WTC11 (cell line): ENCODE data around the gene LRCH4. TPM values are rescaled to one million over a fixed set of nuclear protein-coding genes. Genes with fewer than 3 reads are reported as not detected.

Experiments used
- ATAC-seq: fragments of 200-7000 bp; cut with Tn5 transposase; 2 replicates; pipeline ENCODE4 v1.10.0; 2021; ENCODE audit warnings: mild to moderate bottlenecking, moderate library complexity
- CTCF ChIA-PET: fragments of 300-600 bp; sonication (Branson Sonifier 250); formaldehyde crosslinking; loops from one replicate; lab custom pipeline; 2021; ENCODE audit warnings: antibody characterized with exemption; lab: Charles Lee
- POLR2A ChIA-PET: fragments of 350-600 bp; sonication (Branson Sonifier 250); formaldehyde crosslinking; loops from one replicate; lab custom pipeline; 2021; ENCODE audit warnings: antibody characterized with exemption; lab: Charles Lee
- DNase-seq: peaks from one replicate; pipeline ENCODE4 v3.0.0; 2021; ENCODE audit warnings: low spot score
- H3K27ac Mint-ChIP-seq: 2 replicates; pipeline ENCODE4 v1.8.0; 2021; ENCODE audit warnings: mixed read lengths
- H3K27me3 Mint-ChIP-seq: 2 replicates; pipeline ENCODE4 v1.8.0; 2021; ENCODE audit warnings: low read depth, mild to moderate bottlenecking, moderate library complexity, mixed read lengths
- H3K36me3 Mint-ChIP-seq: 2 replicates; pipeline ENCODE4 v1.8.0; 2021; ENCODE audit warnings: mixed read lengths
- H3K4me1 Mint-ChIP-seq: 2 replicates; pipeline ENCODE4 v1.8.0; 2022; ENCODE audit warnings: mixed read lengths
- H3K4me3 Mint-ChIP-seq: 2 replicates; pipeline ENCODE4 v1.8.0; 2021; ENCODE audit warnings: mild to moderate bottlenecking, moderate library complexity, mixed read lengths
- H3K9me3 Mint-ChIP-seq: 2 replicates; pipeline ENCODE4 v1.8.0; 2021; ENCODE audit warnings: mixed read lengths
- AR ChIP-seq: fragments of 250-450 bp; sonication (Bioruptor Pico); IDR thresholded peaks from 2 replicates; pipeline ENCODE4 v1.9.0; 2021; ENCODE audit warnings: mild to moderate bottlenecking
- CBFB ChIP-seq: sonication (generic); formaldehyde crosslinking; IDR thresholded peaks from 2 replicates; pipeline ENCODE4 v1.8.1; 2022; ENCODE audit warnings: mild to moderate bottlenecking, low read depth, missing genetic modification reagents
- E2F5 ChIP-seq: sonication (generic); formaldehyde crosslinking; IDR thresholded peaks from 2 replicates; pipeline ENCODE4 v1.8.1; 2022; ENCODE audit warnings: mild to moderate bottlenecking, moderate library complexity, missing genetic modification reagents
- EMX1 ChIP-seq: fragments of 250-450 bp; sonication (Bioruptor Pico); IDR thresholded peaks from 2 replicates; pipeline ENCODE4 v1.8.0; 2021; ENCODE audit warnings: mild to moderate bottlenecking
- FOXJ3 ChIP-seq: sonication (generic); formaldehyde crosslinking; IDR thresholded peaks from 2 replicates; pipeline ENCODE4 v1.9.0; 2021; ENCODE audit warnings: missing genetic modification reagents, mild to moderate bottlenecking, borderline replicate concordance
- GTF2I ChIP-seq: fragments of 250-450 bp; sonication (Bioruptor Pico); conservative IDR thresholded peaks from 2 replicates; pipeline ENCODE4 v1.4.0; 2021; ENCODE audit warnings: mild to moderate bottlenecking
- NR2C2 ChIP-seq: sonication (generic); formaldehyde crosslinking; IDR thresholded peaks from 2 replicates; pipeline ENCODE4 v1.8.0; 2022; ENCODE audit warnings: mild to moderate bottlenecking, missing genetic modification reagents
- PREB ChIP-seq: sonication (generic); formaldehyde crosslinking; IDR thresholded peaks from 2 replicates; pipeline ENCODE4 v1.8.1; 2022; ENCODE audit warnings: mild to moderate bottlenecking, missing genetic modification reagents, moderate library complexity, borderline replicate concordance
- RORB ChIP-seq: fragments of 250-450 bp; sonication (Bioruptor Pico); IDR thresholded peaks from 2 replicates; pipeline ENCODE4 v1.9.0; 2021; ENCODE audit warnings: mild to moderate bottlenecking
- SOX15 ChIP-seq: fragments of 250-450 bp; sonication (Bioruptor Pico); IDR thresholded peaks from 2 replicates; pipeline ENCODE4 v1.9.0; 2021; ENCODE audit warnings: mild to moderate bottlenecking
- STAT6 ChIP-seq: sonication (generic); formaldehyde crosslinking; conservative IDR thresholded peaks from 2 replicates; pipeline ENCODE4 v1.8.1; 2023; ENCODE audit warnings: mild to moderate bottlenecking, low read depth, missing genetic modification reagents, moderate library complexity
- ZNF317 ChIP-seq: sonication (generic); formaldehyde crosslinking; IDR thresholded peaks from 2 replicates; pipeline ENCODE4 v1.8.1; 2023; ENCODE audit warnings: low read depth, mild to moderate bottlenecking, moderate library complexity, missing genetic modification reagents, borderline replicate concordance
- ZNF396 ChIP-seq: fragments of 250-450 bp; sonication (Bioruptor Pico); IDR thresholded peaks from 2 replicates; pipeline ENCODE4 v1.8.0; 2021; ENCODE audit warnings: mild to moderate bottlenecking, moderate library complexity, borderline replicate concordance
- ZNF423 ChIP-seq: fragments of 250-450 bp; sonication (Bioruptor Pico); IDR thresholded peaks from 2 replicates; pipeline ENCODE4 v2.1.2; 2022; ENCODE audit warnings: mild to moderate bottlenecking, moderate library complexity
- total RNA-seq: library from RNA; stranded (reverse); gene quantifications from 3 replicates; pipeline ENCODE4 v1.2.3, GENCODE V29; 2021
- TF ChIP-seq, protein P1 (sequence below): fragments of 200-600 bp; IDR thresholded peaks from 2 replicates; pipeline ENCODE4 v1.8.0; 2022; ENCODE audit warnings: antibody characterized with exemption
- TF ChIP-seq, protein P2 (sequence below): sonication (generic); formaldehyde crosslinking; IDR thresholded peaks from 2 replicates; pipeline ENCODE4 v1.8.0; 2023; ENCODE audit warnings: missing genetic modification reagents
- TF ChIP-seq, protein P3 (sequence below): sonication (generic); formaldehyde crosslinking; IDR thresholded peaks from 2 replicates; pipeline ENCODE4 v1.8.0; 2022; ENCODE audit warnings: missing genetic modification reagents

Gene LRCH4
- total RNA-seq, 1 experiment from 2014 or later: 56.7 TPM

- TF ChIP-seq AR (no peak), NR2C2 (CRISPR knock-in tag) (no peak)
Measured at GRCh38 chr7:100630066-100630465, 44.1 kb upstream of the LRCH4 start (continued).

DNA sequence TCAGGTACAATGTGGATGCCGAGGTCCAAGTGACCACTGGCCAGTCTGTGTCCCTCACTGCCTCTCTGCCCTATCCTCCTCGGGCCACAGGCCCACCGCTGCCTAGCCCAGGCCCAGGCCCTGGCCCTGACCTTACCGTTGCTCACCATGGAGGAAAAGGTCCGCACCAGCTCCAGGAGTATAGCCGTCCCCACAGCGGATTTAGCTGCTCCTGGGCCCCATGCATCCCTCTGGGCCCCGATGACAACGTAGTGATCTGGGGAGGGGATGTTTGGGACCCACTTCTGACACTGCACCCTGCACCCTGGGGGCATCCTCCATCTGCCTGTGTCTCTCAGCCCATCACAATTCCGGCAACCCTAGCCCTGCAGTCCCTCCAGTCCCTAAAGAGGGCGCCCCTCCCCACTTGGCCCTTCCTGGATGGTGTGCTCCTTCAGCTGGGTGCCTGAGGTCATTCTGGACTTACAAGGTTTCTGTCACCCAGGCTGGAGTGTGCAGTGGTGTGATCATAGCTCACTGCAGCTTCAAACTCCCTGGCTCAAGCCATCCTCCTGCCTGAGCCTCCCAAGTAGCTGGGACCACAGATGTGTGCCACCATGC, 43.3 kb upstream of the LRCH4 start:
- Mint-ChIP-seq H3K4me3 (no peak overlapping the region), H3K27me3 (peaks cover 46% of the 10 kb centered on the region), H3K4me1 (peaks cover 6% of the 10 kb centered on the region), H3K27ac (no peak overlapping the region), H3K36me3 (no peaks in the 10 kb centered on the region), H3K9me3 (no peaks in the 10 kb centered on the region)
- ChIA-PET POLR2A (interaction anchor here (0.5 to 0.8 kb wide), 2 partner anchors 10 to 16 kb away, joined by 4 read pairs; partner anchors contain the start of gene MOSPD3), CTCF (interaction anchor here (0.6 to 2.8 kb wide), 30 partner anchors 9 to 174 kb away, joined by 3 to 33 read pairs (median 5); partner anchors contain the start of genes ACTL6B, AGFG2, FBXO24 and GNB2)
- DNase-seq (peak; percentile 87), ATAC-seq (peak; percentile 67)
- TF ChIP-seq, protein P1, sequence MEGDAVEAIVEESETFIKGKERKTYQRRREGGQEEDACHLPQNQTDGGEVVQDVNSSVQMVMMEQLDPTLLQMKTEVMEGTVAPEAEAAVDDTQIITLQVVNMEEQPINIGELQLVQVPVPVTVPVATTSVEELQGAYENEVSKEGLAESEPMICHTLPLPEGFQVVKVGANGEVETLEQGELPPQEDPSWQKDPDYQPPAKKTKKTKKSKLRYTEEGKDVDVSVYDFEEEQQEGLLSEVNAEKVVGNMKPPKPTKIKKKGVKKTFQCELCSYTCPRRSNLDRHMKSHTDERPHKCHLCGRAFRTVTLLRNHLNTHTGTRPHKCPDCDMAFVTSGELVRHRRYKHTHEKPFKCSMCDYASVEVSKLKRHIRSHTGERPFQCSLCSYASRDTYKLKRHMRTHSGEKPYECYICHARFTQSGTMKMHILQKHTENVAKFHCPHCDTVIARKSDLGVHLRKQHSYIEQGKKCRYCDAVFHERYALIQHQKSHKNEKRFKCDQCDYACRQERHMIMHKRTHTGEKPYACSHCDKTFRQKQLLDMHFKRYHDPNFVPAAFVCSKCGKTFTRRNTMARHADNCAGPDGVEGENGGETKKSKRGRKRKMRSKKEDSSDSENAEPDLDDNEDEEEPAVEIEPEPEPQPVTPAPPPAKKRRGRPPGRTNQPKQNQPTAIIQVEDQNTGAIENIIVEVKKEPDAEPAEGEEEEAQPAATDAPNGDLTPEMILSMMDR: peak; percentile 42; the same call in 1 of the 2 replicates
- no peak for TF ChIP-seq SOX15 (CRISPR knock-in tag)

- Mint-ChIP-seq H3K27me3 (peaks cover 27% of the 10 kb centered on the region), H3K4me1 (peaks cover 7% of the 10 kb centered on the region), H3K9me3 (no peaks in the 10 kb centered on the region), H3K36me3 (no peaks in the 10 kb centered on the region), H3K4me3 (peak overlapping the region; percentile 31; the same call in 1 of the 2 replicates), H3K27ac (no peak overlapping the region)
- ChIA-PET POLR2A (no interaction called here), CTCF (interaction anchor here (0.5 to 2.6 kb wide), 4 partner anchors 14 to 78 kb away, joined by 3 to 37 read pairs (median 10); partner anchors contain the start of genes MOSPD3 and POP7)
- DNase-seq (no peak), ATAC-seq (no peak)
- no peak for TF ChIP-seq GTF2I (CRISPR knock-in tag)
- no peak for TF ChIP-seq ZNF396 (CRISPR knock-in tag)
- no peak for TF ChIP-seq RORB (CRISPR knock-in tag)
- TF ChIP-seq CBFB (CRISPR knock-in tag): no peak
- TF ChIP-seq EMX1 (CRISPR knock-in tag): no peak
- TF ChIP-seq FOXJ3: no peak
- TF ChIP-seq, protein P2, sequence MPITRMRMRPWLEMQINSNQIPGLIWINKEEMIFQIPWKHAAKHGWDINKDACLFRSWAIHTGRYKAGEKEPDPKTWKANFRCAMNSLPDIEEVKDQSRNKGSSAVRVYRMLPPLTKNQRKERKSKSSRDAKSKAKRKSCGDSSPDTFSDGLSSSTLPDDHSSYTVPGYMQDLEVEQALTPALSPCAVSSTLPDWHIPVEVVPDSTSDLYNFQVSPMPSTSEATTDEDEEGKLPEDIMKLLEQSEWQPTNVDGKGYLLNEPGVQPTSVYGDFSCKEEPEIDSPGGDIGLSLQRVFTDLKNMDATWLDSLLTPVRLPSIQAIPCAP (CRISPR knock-in tag): no peak
- no peak for TF ChIP-seq E2F5 (CRISPR knock-in tag)
- no peak for TF ChIP-seq ZNF317 (CRISPR knock-in tag)
- no peak for TF ChIP-seq STAT6 (CRISPR knock-in tag)
- no peak for TF ChIP-seq ZNF423 (CRISPR knock-in tag)
- TF ChIP-seq, protein P3, sequence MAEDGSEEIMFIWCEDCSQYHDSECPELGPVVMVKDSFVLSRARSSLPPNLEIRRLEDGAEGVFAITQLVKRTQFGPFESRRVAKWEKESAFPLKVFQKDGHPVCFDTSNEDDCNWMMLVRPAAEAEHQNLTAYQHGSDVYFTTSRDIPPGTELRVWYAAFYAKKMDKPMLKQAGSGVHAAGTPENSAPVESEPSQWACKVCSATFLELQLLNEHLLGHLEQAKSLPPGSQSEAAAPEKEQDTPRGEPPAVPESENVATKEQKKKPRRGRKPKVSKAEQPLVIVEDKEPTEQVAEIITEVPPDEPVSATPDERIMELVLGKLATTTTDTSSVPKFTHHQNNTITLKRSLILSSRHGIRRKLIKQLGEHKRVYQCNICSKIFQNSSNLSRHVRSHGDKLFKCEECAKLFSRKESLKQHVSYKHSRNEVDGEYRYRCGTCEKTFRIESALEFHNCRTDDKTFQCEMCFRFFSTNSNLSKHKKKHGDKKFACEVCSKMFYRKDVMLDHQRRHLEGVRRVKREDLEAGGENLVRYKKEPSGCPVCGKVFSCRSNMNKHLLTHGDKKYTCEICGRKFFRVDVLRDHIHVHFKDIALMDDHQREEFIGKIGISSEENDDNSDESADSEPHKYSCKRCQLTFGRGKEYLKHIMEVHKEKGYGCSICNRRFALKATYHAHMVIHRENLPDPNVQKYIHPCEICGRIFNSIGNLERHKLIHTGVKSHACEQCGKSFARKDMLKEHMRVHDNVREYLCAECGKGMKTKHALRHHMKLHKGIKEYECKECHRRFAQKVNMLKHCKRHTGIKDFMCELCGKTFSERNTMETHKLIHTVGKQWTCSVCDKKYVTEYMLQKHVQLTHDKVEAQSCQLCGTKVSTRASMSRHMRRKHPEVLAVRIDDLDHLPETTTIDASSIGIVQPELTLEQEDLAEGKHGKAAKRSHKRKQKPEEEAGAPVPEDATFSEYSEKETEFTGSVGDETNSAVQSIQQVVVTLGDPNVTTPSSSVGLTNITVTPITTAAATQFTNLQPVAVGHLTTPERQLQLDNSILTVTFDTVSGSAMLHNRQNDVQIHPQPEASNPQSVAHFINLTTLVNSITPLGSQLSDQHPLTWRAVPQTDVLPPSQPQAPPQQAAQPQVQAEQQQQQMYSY: no peak; the same call in 1 of the 2 replicates
- no peak for TF ChIP-seq PREB (CRISPR knock-in tag)
Measured at GRCh38 chr7:100627238-100627549, 41.3 kb upstream of the LRCH4 start.
